Activated T-cell treated with anti-CD3 and anti-CD28 coated beads, Interleukin-2, amount 50 U/mL, for 4 hours (primary cell): ENCODE results near the gene ATP5PD. TPM values are rescaled to one million over a fixed set of nuclear protein-coding genes. Genes with fewer than 3 reads are reported as not detected.
"Not testable (repeated sequence)": the region's sequence is repeated elsewhere in the genome, so short reads cannot be mapped to it uniquely, and the experiment has no call there.

ENCODE experiments used
- ATAC-seq, 2 donors: fragments of 200-7000 bp; cut with Tn5 transposase; one replicate each; pipeline ENCODE4 v1.10.0; 2021
- DNase-seq: peaks from one replicate; pipeline ENCODE4 v3.0.0-alpha.2; 2020
- H3K27me3 Mint-ChIP-seq: one replicate; pipeline ENCODE4 v1.8.0; 2021; ENCODE audit warnings: low read depth, mixed read lengths
- H3K36me3 Mint-ChIP-seq: one replicate; pipeline ENCODE4 v1.8.0; 2022; ENCODE audit warnings: mixed read lengths; ENCODE audit not compliant: insufficient read depth
- H3K4me1 Mint-ChIP-seq: one replicate; pipeline ENCODE4 v1.8.0; 2021; ENCODE audit warnings: low read depth, mixed read lengths
- H3K4me3 Mint-ChIP-seq: one replicate; pipeline ENCODE4 v1.8.0; 2021; ENCODE audit warnings: mild to moderate bottlenecking, moderate library complexity, mixed read lengths
- H3K9me3 Mint-ChIP-seq: one replicate; pipeline ENCODE4 v1.8.0; 2021; ENCODE audit warnings: mixed read lengths
- total RNA-seq, 3 donors: library from RNA; stranded (reverse); gene quantifications; one replicate each; pipeline ENCODE4 v1.2.1, GENCODE V29; 2021

ATP5PD gene
- total RNA-seq, 3 donors from 2014 or later: 128 to 158 (median 147) TPM

DNA sequence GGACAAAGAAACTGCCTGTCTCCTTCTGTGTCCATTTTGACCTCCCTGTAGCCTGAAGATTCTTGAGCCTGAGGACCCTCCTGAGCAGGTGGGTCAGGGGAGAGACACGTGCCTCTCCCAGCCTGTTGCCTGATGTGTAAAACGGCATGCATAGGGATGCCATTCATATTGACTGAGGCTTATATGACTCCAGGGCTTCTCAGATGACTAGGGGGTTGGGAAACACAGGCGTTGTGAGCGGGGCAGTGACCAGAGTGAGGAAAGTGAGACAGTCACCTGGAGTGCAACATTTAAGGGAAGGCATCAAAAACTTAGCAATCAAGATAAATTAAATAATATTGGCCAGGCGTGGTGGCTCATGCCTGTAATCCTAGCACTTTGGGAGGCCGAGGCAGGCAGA, 35.9 kb upstream of the ATP5PD start:
- Mint-ChIP-seq H3K9me3 (no peaks in the 10 kb centered on the region), H3K27me3 (no peaks in the 10 kb centered on the region), H3K4me3 (no peak overlapping the region), H3K36me3 (no peaks in the 10 kb centered on the region), H3K4me1 (peaks cover 34% of the 10 kb centered on the region)
- no peak for DNase-seq
- ATAC-seq: no peak

DNA sequence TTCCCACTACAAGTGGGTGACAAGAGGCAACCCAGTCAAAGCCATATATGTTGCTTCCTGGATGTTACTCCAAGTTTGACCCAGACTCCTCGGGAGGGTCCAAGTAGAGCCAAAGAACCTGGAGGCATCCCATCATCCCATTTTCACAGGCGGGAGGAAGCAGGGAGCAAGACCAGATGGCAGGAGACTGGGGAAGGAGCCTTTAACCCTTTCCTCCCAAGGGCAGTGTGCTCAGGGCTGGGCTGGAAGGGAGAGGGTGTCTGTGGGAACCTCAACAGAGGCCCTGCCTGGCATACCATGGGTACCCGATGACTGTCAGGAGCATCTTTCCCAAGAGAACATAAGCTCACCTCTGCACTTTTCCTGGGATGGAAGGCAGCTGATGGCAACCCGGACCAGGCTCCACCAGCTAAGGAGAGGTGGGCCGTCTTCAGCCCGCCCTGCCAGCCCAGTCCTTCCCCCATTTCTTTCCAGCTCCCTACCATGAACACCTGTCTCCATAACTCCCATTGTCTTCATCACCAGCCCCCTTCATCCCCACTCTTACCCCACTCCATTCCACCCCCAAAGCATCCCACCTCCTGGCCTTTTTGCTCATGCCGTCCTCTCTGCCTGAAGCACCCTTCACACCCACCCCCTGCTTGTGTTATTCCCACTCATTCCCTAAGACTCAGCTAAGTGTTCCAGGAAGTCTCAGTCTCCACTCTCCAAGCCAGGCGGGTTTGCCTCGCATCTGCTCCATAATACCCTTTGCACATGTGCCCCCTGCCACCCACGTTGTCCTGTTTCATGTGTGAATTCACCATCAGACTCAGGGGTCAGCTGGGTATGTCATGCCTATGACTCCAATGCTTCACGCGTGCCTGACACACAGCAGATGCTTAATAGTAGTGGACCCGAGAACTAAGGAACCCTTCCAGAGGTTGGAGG, 35.1 kb upstream of the ATP5PD start:
- Mint-ChIP-seq H3K4me3 (no peak overlapping the region), H3K27me3 (no peaks in the 10 kb centered on the region), H3K4me1 (peaks cover 33% of the 10 kb centered on the region), H3K36me3 (no peaks in the 10 kb centered on the region), H3K9me3 (no peaks in the 10 kb centered on the region)
- no peak for ATAC-seq
- no peak for DNase-seq

DNA sequence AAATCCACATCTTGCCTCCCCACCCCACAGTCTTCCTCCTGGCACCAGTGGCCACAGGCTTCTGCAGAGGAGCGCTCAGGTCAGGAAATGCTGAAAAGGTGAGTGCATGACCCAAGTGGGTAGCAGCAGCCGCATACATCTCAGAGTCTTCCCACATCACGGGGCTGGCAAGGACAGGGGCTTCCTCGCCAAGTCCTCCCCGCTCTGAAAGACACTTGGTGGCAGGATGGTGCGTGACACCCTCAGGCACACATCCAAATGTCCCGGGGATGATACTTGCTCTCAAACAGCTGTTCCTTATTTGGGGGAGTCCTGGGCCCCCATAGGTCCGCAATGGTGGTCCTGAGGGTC, 32.2 kb upstream of the ATP5PD start:
- peaks cover 24% of the 10 kb centered on the region for H3K4me1 Mint-ChIP-seq
- DNase-seq (no peak), ATAC-seq (no peak)
- no peaks in the 10 kb centered on the region for H3K36me3 Mint-ChIP-seq
- H3K27me3 Mint-ChIP-seq: no peaks in the 10 kb centered on the region
- no peak overlapping the region for H3K4me3 Mint-ChIP-seq
- no peaks in the 10 kb centered on the region for H3K9me3 Mint-ChIP-seq

DNA sequence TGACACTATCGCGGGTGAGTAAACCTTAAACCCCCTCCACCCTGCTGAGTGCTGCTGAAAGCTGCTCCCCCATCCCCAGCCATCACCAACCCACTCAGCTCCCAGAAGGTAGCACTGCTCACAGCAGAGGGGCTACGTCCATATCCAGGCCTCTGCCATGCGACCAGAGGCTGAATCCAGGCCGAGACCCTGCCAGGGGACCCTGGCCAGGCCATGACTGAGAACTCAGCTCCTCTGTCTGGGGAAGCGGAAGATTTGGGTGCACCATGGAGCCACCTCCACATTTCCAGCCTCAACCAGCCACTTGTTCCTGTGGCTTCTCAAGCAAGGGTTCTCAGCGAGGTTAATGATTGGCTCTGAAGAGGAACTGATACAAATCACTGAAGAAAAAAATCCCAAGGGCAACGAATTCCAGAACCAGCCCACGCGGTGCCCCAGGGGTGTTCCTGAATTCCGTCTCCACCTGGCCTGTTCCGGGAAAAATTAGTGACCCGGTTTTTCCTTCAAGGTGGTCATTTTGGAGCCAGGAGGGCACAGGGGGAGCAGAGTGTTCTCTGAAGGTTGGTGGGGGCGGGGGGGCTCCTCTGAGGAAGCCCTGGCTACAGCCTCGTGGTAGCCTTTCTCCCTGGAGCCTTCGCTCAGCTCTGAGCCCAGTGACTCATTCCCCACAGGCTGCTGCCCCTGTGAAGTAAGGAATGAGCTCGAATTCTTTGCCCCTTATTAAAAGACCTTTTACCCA, 31.7 kb upstream of the ATP5PD start:
- no peak overlapping the region for H3K4me3 Mint-ChIP-seq
- peaks cover 20% of the 10 kb centered on the region for H3K4me1 Mint-ChIP-seq
- ATAC-seq: peak; percentile 42 to 58
- DNase-seq: no peak
- H3K36me3 Mint-ChIP-seq: no peaks in the 10 kb centered on the region
- no peaks in the 10 kb centered on the region for H3K27me3 Mint-ChIP-seq
- H3K9me3 Mint-ChIP-seq: no peaks in the 10 kb centered on the region

DNA sequence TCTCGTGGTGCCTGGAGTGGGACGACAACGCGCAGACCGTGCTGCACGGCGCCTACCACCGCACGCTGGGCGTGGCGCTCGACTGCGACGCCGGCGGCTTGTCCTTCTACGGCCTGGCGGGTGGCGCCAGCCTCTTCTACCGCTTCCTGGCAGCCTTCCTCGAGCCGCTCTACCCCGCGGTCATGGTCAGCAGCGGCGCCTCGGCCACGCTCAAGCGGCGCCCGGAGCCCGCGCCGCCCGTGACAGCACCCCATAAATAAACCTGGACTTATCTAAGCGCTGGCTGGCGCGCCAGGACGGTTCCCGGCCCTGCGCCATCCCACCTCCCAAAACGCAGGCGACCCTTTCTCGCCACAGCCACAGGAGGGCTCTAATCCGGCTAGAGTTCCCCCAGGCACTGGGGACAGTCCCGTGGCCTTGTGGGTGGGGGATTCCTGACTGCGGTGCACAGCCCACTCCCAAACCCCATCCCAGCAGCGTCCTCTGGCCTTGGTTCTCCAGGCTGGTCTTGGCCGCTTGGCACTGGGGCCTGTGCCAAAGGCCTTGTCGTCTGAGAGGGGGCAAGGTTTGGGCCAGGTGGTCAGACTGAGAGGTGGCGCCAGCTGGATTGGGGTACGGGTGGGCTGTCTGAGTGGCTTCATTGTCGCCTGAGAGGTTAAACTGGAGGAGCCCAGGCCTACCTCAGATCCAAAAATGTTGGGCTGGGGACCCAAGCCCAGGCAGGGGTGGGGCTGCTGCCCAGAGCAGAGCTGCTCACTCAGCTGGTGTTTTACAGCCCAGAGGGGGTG, 30.9 kb upstream of the ATP5PD start:
- ATAC-seq: peak; percentile 89 to 92

DNA sequence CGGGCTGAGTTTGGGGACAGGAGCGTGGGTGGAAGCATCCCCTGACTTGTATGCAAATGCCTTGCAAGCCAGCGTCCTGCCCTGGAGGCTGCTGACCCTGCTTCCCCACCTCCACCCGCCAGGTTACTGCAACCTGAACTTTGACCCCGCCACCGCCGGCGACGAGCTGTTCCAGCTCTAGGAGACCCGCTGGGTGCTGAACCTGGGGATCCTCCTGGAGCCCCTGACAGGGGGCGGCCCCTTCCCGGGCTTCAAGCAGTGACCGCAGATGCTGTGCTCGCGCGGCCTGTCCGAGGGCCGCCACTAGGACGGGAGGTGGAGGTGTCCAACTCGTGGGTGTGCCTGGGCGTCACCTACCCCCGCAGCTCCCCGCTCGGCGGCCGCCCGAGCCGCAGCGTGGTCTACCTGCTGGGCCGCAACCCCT, 30.3 kb upstream of the ATP5PD start:
- DNase-seq: no peak
- no peak for ATAC-seq
- Mint-ChIP-seq H3K4me1 (peaks cover 20% of the 10 kb centered on the region), H3K36me3 (no peaks in the 10 kb centered on the region), H3K4me3 (peak overlapping the region; percentile 69), H3K27me3 (no peaks in the 10 kb centered on the region), H3K9me3 (no peaks in the 10 kb centered on the region)

More for the DNA sequence above, 30.9 kb upstream of the ATP5PD start:
- Mint-ChIP-seq H3K4me1 (peaks cover 20% of the 10 kb centered on the region), H3K9me3 (no peaks in the 10 kb centered on the region), H3K27me3 (no peaks in the 10 kb centered on the region), H3K36me3 (no peaks in the 10 kb centered on the region), H3K4me3 (peak overlapping the region; percentile 69)
- DNase-seq: peak; percentile 32

DNA sequence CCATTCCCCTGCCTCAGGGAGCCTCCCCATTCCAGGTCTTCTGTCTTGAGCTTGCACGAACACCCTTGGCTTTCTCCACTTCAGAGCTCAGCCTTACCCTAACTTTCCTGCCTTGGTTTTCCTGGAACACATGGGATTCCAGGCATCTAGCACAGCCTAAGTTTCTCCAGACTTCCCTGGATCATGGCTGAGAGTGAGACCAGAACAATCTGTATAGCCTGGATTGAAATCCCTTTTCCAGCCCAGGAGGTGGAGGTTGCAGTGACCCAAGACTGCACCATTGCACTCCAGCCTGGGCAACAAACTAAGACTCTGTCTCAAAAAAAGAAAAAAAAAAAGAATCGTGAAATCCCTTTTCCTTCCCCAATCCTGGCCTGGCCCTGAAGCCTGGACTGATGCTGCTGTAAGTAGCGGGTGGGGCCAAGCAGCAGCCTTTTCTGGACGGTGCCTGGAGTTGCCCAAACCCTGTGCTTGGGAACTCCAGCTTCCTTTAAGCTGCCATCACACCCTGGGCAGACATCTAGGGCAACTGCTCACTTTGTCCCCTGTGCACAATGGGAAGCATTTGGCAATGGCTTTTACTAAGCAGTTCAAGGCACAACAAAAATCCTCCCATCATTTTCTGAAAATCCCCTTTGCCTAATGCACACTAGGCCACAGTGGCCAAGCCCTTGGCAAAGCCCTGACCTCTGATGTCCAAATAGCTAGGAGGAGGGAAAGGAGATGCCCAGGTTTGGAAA, 29.0 kb upstream of the ATP5PD start:
- DNase-seq (no peak), ATAC-seq (no peak)
- Mint-ChIP-seq H3K36me3 (no peaks in the 10 kb centered on the region), H3K27me3 (no peaks in the 10 kb centered on the region), H3K4me1 (peaks cover 20% of the 10 kb centered on the region), H3K9me3 (no peaks in the 10 kb centered on the region), H3K4me3 (no peak overlapping the region)

DNA sequence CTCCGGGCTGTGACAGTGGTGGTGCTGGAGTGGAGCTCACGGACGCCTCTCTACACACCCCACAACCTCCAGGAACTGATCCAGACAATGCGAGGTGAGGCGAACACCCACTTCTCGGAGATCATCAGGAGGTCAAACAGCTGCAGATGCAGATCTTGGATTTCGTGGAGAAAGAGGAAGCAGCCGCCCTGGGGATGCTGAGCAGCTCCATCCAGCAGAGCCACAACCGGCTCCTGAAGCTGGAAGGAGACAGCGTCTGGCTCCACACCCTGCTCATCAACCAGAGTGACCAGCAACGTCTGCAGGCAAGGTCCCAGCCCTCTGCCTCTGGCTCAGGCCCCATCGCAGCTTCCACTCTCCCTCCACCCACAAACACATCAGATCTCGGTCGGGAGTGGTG, 27.8 kb upstream of the ATP5PD start:
- ATAC-seq (no peak), DNase-seq (no peak)
- Mint-ChIP-seq H3K4me3 (no peak overlapping the region), H3K4me1 (peaks cover 20% of the 10 kb centered on the region), H3K9me3 (no peaks in the 10 kb centered on the region), H3K27me3 (no peaks in the 10 kb centered on the region), H3K36me3 (no peaks in the 10 kb centered on the region)

DNA sequence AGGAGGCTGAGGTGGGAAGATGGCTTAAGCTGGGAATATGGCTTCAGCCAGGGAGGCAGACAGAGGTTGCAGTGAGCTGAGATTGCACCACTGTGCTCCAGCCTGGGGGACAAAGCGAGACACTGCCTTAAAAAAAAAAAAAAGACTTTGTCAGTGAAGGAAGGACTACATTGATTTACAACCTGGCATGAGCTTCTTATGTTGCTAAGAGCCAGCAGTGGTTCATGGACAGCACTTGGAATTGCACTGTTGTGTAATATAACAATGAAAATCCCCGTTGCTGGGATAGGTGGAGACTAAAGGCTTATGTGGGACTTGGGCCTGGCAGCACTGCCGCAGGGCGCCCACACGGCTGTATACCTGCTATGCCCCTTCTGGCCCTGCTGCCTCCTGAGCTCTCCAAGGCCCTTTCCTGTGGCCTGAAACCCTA, 26.9 kb upstream of the ATP5PD start:
- no peaks in the 10 kb centered on the region for H3K9me3 Mint-ChIP-seq
- no peaks in the 10 kb centered on the region for H3K36me3 Mint-ChIP-seq
- ATAC-seq: no peak
- no peak for DNase-seq
- peaks cover 17% of the 10 kb centered on the region for H3K4me1 Mint-ChIP-seq
- no peak overlapping the region for H3K4me3 Mint-ChIP-seq
- H3K27me3 Mint-ChIP-seq: no peaks in the 10 kb centered on the region

DNA sequence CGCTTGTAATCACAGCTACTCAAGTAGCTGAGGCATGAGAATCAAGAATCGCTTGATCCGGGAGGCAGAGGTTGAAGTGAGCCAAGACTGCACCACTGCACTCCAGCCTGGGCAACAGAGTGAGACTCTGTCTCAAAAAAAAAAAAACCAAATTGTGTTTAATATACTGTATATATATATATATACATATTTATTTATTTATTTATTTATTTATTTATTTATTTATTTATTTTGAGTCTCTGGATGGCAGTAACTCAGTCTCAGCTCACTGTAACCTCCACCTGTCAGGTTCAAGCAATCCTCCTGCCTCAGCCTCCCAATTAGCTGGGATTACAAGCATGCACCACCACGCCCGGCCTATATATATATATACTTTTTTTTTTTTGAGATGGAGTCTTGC, 26.1 kb upstream of the ATP5PD start:
- not testable (repeated sequence) for H3K27me3 Mint-ChIP-seq, H3K9me3 Mint-ChIP-seq, ATAC-seq, H3K36me3 Mint-ChIP-seq, H3K4me3 Mint-ChIP-seq, DNase-seq
- peaks cover 15% of the 10 kb centered on the region for H3K4me1 Mint-ChIP-seq

DNA sequence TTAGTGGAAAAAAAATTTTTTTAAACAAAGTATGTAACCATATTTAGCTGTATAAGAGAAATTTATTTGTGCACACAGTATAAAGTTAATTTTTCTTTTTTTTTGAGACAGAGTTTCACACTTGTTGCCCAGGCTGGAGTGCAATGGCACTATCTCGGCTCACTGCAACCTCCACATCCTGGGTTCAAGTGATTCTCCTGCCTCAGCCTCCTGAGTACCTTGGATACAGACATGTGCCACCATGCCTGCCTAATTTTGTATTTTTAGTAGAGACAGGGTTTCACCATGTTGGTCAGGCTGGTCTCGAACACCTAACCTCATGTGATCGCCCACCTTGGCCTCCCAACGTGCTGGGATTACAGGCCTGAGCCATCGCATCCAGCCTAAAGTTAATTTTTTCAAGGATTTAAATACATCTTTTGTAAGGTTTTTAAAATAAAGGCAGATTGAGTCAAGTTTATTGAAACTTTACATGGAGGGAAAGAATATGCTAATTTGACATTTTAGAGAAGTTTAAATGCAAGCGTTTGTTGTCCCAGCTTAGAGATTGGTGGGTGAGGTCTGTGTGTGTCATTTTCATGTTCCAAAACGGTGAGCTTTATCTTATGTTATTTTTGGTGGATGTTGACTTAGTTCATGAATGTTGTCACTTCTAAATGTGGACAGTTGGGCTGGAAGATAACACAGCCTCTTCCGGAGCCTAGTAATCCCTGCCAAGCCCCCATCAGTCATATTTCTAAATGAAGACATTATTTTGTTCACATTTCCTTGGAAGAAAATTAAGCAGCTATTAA, 24.9 kb upstream of the ATP5PD start:
- not testable (repeated sequence) for H3K36me3 Mint-ChIP-seq, H3K27me3 Mint-ChIP-seq, H3K9me3 Mint-ChIP-seq, ATAC-seq, H3K4me3 Mint-ChIP-seq, DNase-seq
- H3K4me1 Mint-ChIP-seq: peaks cover 14% of the 10 kb centered on the region

DNA sequence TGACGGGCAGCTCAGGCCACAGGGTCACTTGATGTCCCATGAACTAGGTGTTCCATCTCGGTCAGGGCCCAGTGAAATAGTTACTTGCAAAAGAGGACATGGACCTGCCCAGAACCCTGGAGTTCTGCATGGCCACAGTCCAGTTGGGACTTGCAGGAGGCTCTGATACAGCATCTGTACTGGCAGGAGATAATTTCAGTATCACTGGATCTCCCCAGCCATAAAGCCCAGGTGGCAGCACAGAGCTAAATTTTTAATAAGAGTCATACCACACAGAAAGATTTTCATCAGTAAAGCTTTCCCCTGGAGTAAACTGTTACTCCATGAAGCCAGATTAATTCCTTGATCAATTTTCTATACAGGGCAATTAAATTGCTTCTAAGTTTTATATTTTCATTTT, 23.0 kb upstream of the ATP5PD start:
- peaks cover 32% of the 10 kb centered on the region for H3K4me1 Mint-ChIP-seq
- DNase-seq (no peak), ATAC-seq (no peak)
- no peak overlapping the region for H3K4me3 Mint-ChIP-seq
- H3K9me3 Mint-ChIP-seq: no peaks in the 10 kb centered on the region
- no peaks in the 10 kb centered on the region for H3K27me3 Mint-ChIP-seq
- no peaks in the 10 kb centered on the region for H3K36me3 Mint-ChIP-seq

DNA sequence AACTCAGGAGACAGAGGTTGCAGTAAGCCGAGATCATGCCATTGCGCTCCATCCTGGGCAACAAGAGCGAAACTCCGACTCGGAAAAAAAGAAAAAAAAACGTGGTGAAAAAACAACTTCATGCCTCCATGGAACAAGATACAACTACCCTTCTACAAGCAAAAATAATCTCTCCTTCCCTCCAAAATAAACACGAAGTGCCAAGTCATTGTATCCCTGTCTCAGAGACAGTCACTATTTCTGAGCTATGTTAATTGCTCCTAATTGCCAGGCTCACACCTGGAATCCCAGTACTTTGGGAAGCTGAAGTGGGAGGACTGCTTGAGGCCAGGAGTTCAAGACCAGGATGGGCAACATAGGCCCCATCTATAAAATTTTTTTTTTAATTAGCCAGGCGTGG, 22.0 kb upstream of the ATP5PD start:
- no peaks in the 10 kb centered on the region for H3K9me3 Mint-ChIP-seq
- H3K4me3 Mint-ChIP-seq: no peak overlapping the region
- DNase-seq (no peak), ATAC-seq (no peak)
- H3K27me3 Mint-ChIP-seq: no peaks in the 10 kb centered on the region
- H3K36me3 Mint-ChIP-seq: peaks cover 6% of the 10 kb centered on the region
- peaks cover 32% of the 10 kb centered on the region for H3K4me1 Mint-ChIP-seq
